ENCODE data around the gene RALA.

GRCh38 chr7:39615350-39615975 lies 7.9 kb upstream of the RALA start:
- TF ChIP-seq, protein P1, sequence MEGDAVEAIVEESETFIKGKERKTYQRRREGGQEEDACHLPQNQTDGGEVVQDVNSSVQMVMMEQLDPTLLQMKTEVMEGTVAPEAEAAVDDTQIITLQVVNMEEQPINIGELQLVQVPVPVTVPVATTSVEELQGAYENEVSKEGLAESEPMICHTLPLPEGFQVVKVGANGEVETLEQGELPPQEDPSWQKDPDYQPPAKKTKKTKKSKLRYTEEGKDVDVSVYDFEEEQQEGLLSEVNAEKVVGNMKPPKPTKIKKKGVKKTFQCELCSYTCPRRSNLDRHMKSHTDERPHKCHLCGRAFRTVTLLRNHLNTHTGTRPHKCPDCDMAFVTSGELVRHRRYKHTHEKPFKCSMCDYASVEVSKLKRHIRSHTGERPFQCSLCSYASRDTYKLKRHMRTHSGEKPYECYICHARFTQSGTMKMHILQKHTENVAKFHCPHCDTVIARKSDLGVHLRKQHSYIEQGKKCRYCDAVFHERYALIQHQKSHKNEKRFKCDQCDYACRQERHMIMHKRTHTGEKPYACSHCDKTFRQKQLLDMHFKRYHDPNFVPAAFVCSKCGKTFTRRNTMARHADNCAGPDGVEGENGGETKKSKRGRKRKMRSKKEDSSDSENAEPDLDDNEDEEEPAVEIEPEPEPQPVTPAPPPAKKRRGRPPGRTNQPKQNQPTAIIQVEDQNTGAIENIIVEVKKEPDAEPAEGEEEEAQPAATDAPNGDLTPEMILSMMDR (IDR thresholded peaks at IDR 0.05): no peak
- TF ChIP-seq POLR2A (IDR thresholded peaks at IDR 0.05): no peak

Data from testis (tissue), 2 donors.